Mucosa of stomach (tissue), 1 donor: Measurements from ENCODE around the gene GABRB3.

Experiments
- H3K27me3 ChIP-seq: one replicate; pipeline ENCODE4 v1.7.0; 2013; ENCODE audit warnings: mild to moderate bottlenecking, low read length; ENCODE audit not compliant: control insufficient read depth, insufficient read depth
- H3K36me3 ChIP-seq: one replicate; pipeline ENCODE4 v1.7.0; 2013; ENCODE audit warnings: low read length; ENCODE audit not compliant: control insufficient read depth, insufficient read depth
- H3K4me1 ChIP-seq: one replicate; pipeline ENCODE4 v1.7.0; 2013; ENCODE audit warnings: mild to moderate bottlenecking, low read length; ENCODE audit not compliant: control insufficient read depth, insufficient read depth
- H3K4me3 ChIP-seq: one replicate; pipeline ENCODE4 v1.7.0; 2013; ENCODE audit warnings: low read length
- H3K9ac ChIP-seq: one replicate; pipeline ENCODE4 v1.7.0; 2013; ENCODE audit warnings: mild to moderate bottlenecking, low read length, moderate library complexity
- H3K9me3 ChIP-seq: one replicate; pipeline ENCODE4 v1.7.0; 2013; ENCODE audit warnings: mild to moderate bottlenecking, low read length, moderate library complexity; ENCODE audit not compliant: control insufficient read depth
- donor health status: Pancreatic carcinoma.

The GABRB3 gene

DNA sequence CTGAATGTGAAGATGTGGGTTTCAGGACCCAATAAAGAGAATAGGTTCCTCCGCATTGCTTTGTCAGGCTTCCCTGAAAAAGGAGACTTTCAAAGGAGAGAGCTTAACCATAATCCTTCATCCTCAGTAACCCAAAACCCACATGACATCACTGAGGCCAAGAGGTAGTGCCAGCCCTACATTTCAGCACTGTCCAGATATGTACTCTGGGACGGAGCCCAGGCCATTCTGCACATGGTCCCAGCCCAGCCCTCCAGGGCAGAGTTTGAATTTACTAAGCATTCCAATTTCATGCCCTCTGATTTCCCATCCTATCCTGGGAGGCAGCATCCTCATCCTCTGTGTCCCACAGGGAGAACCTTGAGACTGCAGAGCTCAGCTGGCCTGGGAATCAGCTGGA lies 210.5 kb downstream of the GABRB3 start:
- no peaks in the 10 kb centered on the region for H3K4me1 ChIP-seq
- H3K9ac ChIP-seq = no peak overlapping the region
- H3K4me3 ChIP-seq = no peak overlapping the region
- no peaks in the 10 kb centered on the region for H3K36me3 ChIP-seq
- H3K9me3 ChIP-seq = no peaks in the 10 kb centered on the region
- H3K27me3 ChIP-seq = no peaks in the 10 kb centered on the region

DNA sequence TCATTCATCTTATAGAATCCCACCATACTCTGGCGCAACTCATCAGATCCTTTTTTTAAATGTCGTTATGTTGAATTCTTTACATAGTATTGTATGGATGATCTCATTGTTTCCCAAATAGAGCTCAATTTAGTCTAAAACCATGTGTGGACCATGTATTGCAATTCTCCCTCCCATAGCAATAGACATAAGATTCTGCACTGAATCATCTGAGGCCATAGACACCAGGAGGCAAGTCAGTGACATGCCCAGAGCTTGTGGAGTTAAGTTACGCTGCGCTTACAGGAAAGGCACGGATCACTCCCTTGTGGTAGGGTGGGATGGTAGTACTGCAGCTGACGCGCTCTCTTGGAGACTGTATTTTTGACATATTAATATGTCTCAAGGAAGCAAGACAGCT lies 211.0 kb downstream of the GABRB3 start:
- Histone ChIP-seq H3K4me3 (no peak overlapping the region), H3K36me3 (no peaks in the 10 kb centered on the region), H3K4me1 (no peaks in the 10 kb centered on the region), H3K9me3 (no peaks in the 10 kb centered on the region), H3K9ac (no peak overlapping the region), H3K27me3 (no peaks in the 10 kb centered on the region)

DNA sequence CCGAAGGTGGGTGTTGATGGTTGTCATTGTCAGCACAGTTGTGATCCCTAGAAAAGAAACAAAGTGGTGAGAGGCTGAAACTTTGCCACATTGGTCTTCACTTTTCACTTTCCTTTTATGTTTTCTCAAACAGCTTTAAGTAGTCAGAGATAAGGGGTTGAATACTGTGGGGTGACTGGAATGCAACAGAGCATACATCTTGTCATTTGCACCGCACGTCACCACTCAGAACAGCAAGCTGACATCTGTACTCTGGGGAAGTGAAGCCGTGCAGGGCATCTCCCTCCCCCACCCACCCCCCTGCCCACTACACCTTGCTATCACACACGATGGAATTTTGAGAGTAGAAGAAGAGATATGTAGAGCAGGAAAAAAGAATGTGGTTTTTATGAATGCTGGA lies 211.7 kb downstream of the GABRB3 start:
- Histone ChIP-seq H3K27me3 (no peaks in the 10 kb centered on the region), H3K4me3 (no peak overlapping the region), H3K9me3 (no peaks in the 10 kb centered on the region), H3K4me1 (no peaks in the 10 kb centered on the region), H3K9ac (no peak overlapping the region), H3K36me3 (no peaks in the 10 kb centered on the region)

DNA sequence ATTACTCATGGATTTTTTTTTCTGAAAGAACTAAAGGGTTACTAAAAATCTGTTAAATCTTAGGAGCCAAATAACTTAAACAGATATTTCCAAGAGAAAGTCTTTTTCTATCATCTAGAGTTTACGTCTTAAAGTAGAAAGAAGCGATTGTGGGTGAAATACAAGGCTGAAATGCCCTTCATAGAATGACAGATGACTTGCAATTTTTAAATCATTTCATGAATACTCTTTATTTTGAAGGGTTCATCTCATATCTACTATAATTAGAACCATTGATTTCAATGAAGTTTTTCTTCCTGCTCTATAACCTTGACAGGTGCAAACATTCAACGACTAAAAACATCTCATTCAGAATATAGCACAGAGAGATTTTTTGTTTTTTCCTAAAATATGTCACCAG lies 217.0 kb downstream of the GABRB3 start:
- Histone ChIP-seq H3K4me3 (no peak overlapping the region), H3K27me3 (no peaks in the 10 kb centered on the region), H3K4me1 (no peaks in the 10 kb centered on the region), H3K9ac (no peak overlapping the region), H3K36me3 (no peaks in the 10 kb centered on the region), H3K9me3 (no peaks in the 10 kb centered on the region)

DNA sequence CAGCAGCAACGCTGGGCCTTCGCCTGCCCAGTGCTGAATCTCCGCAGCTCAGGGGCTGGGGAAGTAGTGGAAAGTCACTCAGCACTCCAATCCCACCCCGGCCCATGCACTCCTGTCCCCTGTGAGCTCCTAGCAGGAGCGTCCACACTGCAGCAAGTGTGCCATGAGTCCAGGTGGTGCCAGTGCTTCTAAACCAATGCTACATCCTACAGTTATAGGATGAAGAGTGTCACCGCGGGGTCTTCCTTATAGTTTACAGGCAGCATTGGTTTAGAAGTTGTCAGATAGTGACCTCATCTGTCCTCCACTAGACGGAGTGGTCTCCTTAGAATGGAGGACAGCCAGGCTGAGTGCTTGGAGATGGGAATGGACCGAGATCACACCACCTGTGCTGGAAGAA lies 221.4 kb downstream of the GABRB3 start:
- H3K27me3 ChIP-seq = no peaks in the 10 kb centered on the region
- no peak overlapping the region for H3K4me3 ChIP-seq
- H3K9me3 ChIP-seq = no peaks in the 10 kb centered on the region
- no peak overlapping the region for H3K9ac ChIP-seq
- no peaks in the 10 kb centered on the region for H3K4me1 ChIP-seq
- no peaks in the 10 kb centered on the region for H3K36me3 ChIP-seq

DNA sequence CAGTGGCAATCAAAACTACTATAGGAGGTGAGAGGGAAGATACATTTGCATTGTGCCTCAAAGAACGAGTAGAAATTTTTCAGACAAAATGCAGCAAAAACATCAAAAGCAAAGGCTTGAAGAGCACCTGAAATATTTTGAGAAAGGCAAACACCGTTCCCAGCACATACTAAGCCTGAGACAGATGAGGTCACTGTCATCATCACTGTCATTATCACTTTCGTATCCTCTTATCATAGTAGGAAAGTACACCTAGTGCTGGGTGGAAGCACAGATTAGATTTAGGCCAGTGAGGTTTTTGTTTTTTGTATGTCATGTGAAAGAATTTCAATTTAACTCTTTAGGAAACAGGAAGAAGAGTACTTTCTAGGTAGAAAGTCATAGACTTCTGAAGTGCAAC lies 222.0 kb downstream of the GABRB3 start:
- no peaks in the 10 kb centered on the region for H3K27me3 ChIP-seq
- H3K4me1 ChIP-seq = no peaks in the 10 kb centered on the region

DNA sequence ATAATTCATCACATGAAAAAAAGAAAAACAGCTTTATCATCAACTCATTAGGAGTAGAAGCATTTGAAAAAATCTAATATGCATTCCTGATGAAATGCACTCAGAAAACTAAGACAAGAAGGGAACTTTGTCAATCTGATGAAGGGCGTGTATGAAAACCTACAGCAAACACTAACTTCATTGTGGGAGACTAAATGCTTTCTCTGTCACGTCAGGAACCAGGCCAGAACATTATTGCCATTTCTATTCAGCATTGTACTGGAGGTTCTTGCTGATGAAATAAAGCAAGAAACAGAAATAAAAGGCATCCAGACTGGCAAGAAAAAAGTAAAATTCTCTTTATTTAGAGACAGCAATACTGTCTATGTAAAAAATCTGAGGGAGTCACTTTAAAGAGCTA lies 235.2 kb downstream of the GABRB3 start:
- no peaks in the 10 kb centered on the region for H3K9me3 ChIP-seq
- H3K4me1 ChIP-seq = no peaks in the 10 kb centered on the region
- H3K27me3 ChIP-seq = no peaks in the 10 kb centered on the region
- H3K9ac ChIP-seq = no peak overlapping the region
- no peak overlapping the region for H3K4me3 ChIP-seq
- H3K36me3 ChIP-seq = no peaks in the 10 kb centered on the region

More for the DNA sequence above, 222.0 kb downstream of the GABRB3 start:
- no peaks in the 10 kb centered on the region for H3K9me3 ChIP-seq
- no peaks in the 10 kb centered on the region for H3K36me3 ChIP-seq
- no peak overlapping the region for H3K4me3 ChIP-seq
- H3K9ac ChIP-seq = no peak overlapping the region

DNA sequence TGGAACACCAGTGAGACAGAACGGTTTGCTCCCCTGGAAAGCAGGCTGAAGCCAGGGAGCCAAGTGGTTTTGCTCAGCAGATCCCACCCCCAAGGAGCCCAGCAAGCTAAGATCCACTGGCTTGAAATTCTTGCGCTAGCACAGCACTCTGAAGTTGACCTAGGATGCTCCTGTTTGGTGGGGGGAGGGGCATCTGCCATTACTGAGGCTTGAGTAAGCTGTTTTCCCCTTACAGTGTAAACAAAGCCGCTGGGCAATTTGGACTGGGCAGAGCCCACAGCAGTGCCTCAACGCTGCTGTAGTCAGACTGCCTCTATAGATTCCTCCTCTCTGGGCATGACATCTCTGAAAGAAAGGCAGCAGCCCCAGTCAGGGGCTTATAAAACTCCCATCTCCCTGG lies 241.4 kb downstream of the GABRB3 start:
- H3K27me3 ChIP-seq = no peaks in the 10 kb centered on the region
- no peaks in the 10 kb centered on the region for H3K9me3 ChIP-seq
- H3K4me3 ChIP-seq = no peak overlapping the region
- no peaks in the 10 kb centered on the region for H3K4me1 ChIP-seq
- no peak overlapping the region for H3K9ac ChIP-seq
- H3K36me3 ChIP-seq = no peaks in the 10 kb centered on the region

DNA sequence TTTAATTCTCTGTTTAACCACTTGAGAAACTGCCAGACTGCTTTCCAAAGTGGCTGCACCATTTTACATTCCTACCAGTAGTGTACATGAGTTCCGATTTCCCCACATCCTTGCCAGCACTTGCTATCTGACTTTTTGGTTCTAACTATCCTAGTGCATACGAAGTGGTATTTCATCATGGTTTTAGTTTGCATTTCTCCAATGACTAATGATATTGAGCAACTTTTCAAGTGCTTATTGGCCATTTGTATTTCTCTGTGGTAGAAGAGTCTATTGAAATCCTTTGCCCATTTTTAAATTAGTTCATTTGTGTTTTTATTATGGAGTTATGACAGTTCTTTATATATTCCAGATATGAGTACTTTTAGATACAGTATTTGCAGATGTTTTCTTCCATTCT lies 247.8 kb downstream of the GABRB3 start:
- no peaks in the 10 kb centered on the region for H3K4me1 ChIP-seq
- no peak overlapping the region for H3K9ac ChIP-seq
- no peaks in the 10 kb centered on the region for H3K36me3 ChIP-seq
- no peaks in the 10 kb centered on the region for H3K9me3 ChIP-seq
- H3K4me3 ChIP-seq = no peak overlapping the region
- H3K27me3 ChIP-seq = no peaks in the 10 kb centered on the region

DNA sequence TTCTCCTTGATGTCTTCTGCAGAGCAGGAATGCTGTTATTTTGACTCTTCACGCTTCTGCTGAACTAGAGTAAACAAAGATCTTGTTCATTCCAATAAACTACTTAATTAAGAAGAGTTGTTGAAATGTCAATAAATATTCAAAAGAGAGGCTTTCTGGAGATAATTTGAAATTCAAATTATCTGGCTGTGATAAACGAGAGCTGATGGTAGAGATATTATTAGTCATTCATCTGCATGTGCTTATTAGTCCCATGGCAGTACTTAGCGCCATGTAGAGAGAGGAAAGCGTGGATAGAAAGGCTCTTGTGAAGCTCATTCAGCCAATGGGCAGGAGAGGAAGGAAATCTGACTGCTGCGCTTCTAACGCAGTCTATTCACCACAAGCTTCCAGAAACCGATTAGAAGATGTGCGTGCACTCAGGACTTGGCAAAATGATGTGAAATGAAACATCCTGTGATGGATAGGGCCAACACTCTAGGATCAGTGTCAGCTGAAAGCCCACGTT lies 251.1 kb downstream of the GABRB3 start:
- Histone ChIP-seq H3K9ac (no peak overlapping the region), H3K4me3 (no peak overlapping the region), H3K36me3 (no peaks in the 10 kb centered on the region), H3K9me3 (no peaks in the 10 kb centered on the region), H3K4me1 (no peaks in the 10 kb centered on the region), H3K27me3 (no peaks in the 10 kb centered on the region)

DNA sequence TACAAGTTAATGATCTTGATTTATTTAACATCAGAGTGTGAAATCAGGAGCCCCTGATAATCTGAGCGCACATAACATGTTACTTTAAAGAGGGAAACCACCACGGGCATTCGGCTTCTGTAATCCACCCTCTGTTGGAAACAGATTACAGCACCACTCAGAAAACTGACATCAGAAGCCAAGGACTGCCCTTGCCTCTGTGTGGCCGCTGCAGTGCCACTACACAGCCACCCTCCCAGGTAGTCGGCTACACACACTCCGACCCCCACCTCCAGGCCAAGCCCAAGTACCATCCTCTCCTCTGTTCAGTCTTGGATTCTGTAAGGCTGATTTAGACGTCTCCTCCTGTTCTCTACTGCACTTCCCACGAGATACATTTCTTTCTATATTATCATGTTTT lies 251.7 kb downstream of the GABRB3 start:
- no peaks in the 10 kb centered on the region for H3K9me3 ChIP-seq
- no peaks in the 10 kb centered on the region for H3K27me3 ChIP-seq
- H3K36me3 ChIP-seq = no peaks in the 10 kb centered on the region
- no peak overlapping the region for H3K4me3 ChIP-seq
- H3K9ac ChIP-seq = no peak overlapping the region
- no peaks in the 10 kb centered on the region for H3K4me1 ChIP-seq

DNA sequence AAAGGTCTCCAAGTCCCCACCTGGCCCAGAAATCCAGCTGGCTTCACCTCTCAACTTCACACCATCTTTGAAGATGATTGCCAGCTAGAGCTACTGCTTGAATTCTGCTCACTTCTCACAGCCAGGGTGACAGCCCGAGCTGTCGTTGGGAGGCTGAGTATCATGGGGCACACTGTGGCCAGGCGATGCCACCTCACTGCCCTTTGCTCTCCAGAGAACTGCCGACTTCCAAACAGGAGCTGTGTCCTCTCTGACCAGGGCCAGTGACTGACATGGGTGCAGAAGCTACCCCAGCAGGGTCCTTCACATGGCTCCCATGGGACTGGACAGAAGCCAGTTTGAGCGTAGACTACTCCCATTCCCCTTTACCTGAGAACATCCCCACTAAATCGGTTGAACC lies 254.0 kb downstream of the GABRB3 start:
- Histone ChIP-seq H3K4me1 (no peaks in the 10 kb centered on the region), H3K9me3 (no peaks in the 10 kb centered on the region), H3K36me3 (no peaks in the 10 kb centered on the region), H3K4me3 (no peak overlapping the region), H3K9ac (no peak overlapping the region), H3K27me3 (no peaks in the 10 kb centered on the region)
